Skeletal muscle cell (primary cell): ENCODE results near the gene VPS13D.
"Not testable (repeated sequence)": the region's sequence is repeated elsewhere in the genome, so short reads cannot be mapped to it uniquely, and the experiment has no call there.

Experiments used
- DNase-seq: peaks from one replicate; pipeline ENCODE4 v3.0.0-alpha.2; 2010; ENCODE audit warnings: low read depth
- H3K4me3 ChIP-seq: 2 replicates; pipeline ENCODE4 v1.5.1; 2011; ENCODE audit warnings: low read depth, mild to moderate bottlenecking, control low read depth, low read length, moderate library complexity

Gene VPS13D

GRCh38 chr1:12453400-12454343 lies 223.8 kb downstream of the VPS13D start:
- no peak for DNase-seq
- no peak overlapping the region for H3K4me3 ChIP-seq

DNA sequence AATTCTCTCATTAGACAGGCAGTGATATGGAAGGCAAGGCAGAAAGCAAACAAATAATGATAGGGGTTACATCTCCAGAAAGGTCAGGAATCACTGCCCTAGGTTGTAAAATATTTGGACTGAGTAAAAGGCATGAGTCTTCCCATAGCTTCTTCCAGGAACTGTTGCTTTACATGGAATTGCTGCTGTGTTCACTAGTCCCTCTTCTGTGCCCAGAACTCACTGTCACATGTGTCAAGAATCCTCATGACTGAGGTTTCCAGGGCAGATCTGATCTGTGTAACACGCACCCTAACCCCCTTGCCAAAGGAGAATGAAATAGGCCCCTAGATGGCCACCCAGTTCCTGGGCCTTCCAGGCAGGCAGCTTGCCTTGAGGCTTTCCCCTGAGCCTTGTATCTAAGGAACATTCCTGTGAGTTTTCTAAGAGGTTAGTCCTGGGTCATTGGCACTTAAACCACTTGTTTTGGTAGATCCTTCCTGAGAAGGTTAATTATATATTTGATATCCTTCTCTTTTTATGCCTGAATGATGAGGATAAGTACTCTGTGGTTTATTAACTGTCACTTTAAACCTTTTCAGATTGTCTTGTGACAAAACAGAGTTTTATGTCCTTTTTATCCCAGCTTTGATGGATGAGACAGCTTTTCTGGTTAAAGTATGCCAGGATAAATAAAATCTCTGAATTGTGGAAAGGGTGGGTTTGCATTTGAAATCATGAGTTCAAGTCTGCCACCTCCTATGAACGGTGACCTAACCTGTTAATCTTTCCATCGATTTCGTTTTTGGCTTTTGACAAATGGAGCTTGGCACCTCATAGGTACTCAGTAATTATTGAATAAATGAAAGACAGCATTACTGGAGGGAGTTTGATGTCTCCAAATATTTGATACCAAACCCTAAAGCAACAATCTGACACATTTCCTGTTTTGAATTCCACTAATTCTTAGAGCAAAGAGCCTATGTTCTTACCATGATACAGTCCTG lies 224.9 kb downstream of the VPS13D start:
- no peak for DNase-seq
- H3K4me3 ChIP-seq: no peak overlapping the region

GRCh38 chr1:12456081-12456480 lies 226.3 kb downstream of the VPS13D start:
- DNase-seq, H3K4me3 ChIP-seq: not testable (repeated sequence)

GRCh38 chr1:12456979-12457378 lies 227.1 kb downstream of the VPS13D start:
- DNase-seq: no peak
- no peak overlapping the region for H3K4me3 ChIP-seq

DNA sequence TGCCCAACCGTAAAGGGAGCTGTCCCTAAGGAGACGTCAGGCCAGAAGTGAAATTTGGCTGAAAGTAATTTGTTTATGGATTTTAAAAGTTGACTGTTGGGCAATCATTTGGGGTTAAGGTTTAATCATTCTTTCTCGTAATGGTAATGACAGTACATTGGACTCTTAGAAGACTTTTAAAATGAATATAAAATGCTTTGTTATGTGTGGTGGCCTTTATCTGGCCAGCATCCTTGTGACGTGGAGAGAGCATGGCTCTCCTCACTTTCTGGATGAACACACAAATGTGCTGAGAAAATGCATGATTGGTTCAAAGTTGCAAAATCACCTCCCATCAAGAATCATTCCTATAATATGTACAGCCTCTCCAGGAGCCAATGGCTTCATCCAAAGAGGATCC lies 227.9 kb downstream of the VPS13D start:
- no peak overlapping the region for H3K4me3 ChIP-seq
- DNase-seq: no peak

DNA sequence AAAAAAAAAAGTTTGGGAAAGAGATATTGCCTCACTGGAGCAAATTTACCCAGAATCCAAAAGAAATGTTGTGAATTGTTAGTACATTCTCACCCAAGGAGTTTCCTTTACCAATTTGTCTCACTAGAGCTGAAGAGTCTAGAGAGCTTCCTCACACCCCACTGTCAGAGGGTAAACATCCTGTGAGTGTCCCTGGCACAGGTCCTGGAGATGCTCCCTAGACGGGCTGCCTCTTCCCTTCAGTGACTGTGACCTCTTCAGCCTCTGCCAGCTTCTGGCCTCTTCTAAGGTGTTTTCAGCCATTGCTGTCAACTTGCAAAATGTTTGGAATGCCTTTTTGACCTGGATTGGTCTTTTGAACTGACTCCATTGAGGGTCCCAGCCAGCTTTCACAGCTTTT lies 228.7 kb downstream of the VPS13D start:
- H3K4me3 ChIP-seq: no peak overlapping the region
- no peak for DNase-seq

GRCh38 chr1:12460121-12460520 lies 230.3 kb downstream of the VPS13D start:
- no peak overlapping the region for H3K4me3 ChIP-seq
- no peak for DNase-seq

- DNase-seq: no peak
Observed at GRCh38 chr1:12460911-12461621, 231.2 kb downstream of the VPS13D start.

GRCh38 chr1:12461754-12462153 lies 231.9 kb downstream of the VPS13D start:
- no peak overlapping the region for H3K4me3 ChIP-seq
- no peak for DNase-seq

More at GRCh38 chr1:12460911-12461621, 231.2 kb downstream of the VPS13D start:
- H3K4me3 ChIP-seq: no peak overlapping the region

GRCh38 chr1:12462586-12462985 lies 232.8 kb downstream of the VPS13D start:
- H3K4me3 ChIP-seq: no peak overlapping the region
- no peak for DNase-seq

DNA sequence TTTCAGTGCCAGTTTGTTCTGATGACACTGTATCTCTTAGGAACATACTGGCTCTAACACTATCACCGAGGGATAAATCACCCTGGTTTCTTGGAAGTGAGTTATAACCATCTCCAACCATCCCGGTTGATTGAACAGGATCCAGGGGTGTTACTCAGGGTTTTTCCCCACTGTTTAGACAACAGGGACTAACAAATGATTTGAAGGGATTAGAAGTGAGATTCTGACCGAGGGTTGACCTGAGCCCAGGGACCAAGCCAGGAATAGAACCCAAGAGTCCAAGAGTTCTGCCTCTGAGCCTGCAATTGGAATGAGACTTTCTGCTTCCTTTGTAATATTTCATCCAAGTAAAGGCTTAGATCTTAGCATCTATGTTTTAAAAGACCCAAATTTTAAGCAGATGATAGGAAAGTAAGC lies 234.2 kb downstream of the VPS13D start:
- no peak for DNase-seq
- H3K4me3 ChIP-seq: no peak overlapping the region

GRCh38 chr1:12464598-12465056 lies 234.8 kb downstream of the VPS13D start:
- no peak overlapping the region for H3K4me3 ChIP-seq
- DNase-seq: peak; percentile 89

- no peak for DNase-seq
- no peak overlapping the region for H3K4me3 ChIP-seq
Observed at GRCh38 chr1:12465126-12465525, 235.3 kb downstream of the VPS13D start.

DNA sequence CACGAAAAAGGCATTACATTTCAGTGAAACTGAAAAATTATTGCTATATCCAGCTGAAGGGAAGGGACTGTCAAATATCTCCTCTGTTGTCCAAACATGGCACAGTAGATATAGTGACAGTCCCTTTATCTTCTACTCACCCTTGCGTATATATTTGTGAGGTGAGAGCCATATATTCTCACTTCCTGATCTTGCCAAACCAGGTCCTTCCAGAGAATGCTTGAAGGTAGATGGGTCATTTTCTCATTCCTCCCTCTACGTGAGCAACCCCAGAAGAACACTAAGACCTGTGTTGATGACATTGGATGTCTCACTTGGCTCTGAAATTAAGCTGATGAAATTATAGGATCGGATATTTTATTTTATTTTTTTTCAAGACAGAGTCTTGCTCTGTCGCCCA lies 237.0 kb downstream of the VPS13D start:
- no peak overlapping the region for H3K4me3 ChIP-seq
- DNase-seq: no peak

DNA sequence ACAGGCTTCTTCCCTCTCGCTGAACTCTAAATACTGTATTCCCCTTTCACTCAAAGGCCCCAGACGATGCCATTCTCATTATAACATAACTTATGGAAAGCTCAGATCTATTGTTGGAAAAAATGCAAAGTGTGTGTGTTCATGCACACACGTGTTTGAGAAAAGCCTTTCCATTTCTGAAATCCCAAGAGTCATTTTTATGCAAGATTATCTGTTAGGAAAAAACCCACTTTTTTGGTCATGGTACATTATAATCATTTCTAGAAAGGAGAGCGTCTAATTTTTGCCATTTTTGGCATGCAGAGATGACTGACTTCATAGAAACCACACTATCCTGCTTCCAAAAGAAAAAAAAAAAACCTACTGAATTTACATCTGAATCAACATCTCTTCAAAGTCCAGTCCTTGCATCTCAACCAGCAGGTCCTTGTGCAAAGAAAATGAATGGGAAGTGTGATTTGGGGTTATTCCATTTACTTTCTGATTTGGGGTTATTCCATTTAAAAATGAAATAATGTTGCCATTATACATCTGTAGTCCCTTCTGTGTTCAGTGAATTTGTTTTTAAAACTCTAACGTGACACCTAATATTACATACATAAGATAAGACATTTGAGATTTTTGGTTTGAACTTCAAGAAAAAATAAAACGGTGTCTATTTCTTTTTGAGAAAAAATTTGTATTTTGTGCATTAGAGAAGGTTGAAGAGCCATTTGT lies 237.9 kb downstream of the VPS13D start:
- H3K4me3 ChIP-seq: no peak overlapping the region
- DNase-seq: no peak

DNA sequence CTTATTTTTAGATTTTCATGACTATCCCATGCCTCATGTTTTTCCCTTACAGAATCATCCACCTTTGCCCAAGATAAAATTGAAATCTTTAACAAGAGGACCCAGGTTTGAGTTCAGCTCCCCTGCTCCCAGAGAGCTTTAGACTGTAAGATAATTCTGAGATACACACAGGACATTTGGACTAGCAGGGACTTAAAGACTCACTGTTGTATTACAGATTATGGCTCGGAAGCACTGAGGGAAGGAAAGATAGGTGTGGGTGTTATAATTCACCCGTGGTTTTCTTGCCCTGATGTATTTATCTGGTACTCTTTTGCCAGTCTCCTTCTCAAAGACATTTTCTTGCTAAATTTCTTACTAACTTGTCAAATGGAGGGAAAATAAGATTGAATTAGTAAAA lies 238.5 kb downstream of the VPS13D start:
- DNase-seq: no peak
- no peak overlapping the region for H3K4me3 ChIP-seq

DNA sequence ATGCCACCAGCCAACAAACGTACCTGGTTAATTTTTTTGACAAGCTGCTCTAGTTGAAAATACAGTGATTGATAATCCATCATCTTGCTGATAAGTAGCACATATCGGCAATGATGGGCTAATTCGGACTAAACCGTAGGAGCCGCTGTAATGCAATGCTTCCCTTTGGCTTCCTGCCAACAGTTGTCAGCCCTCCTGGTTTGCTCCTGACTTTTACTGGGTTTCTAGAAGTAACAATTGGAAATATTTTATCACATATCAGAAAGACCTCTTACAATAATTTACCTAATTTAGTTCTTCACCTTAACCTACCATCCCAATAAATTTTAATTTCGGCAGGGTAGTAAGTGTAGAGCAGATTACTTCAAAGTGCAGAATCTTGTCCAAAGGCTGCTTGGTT lies 239.7 kb downstream of the VPS13D start:
- no peak for DNase-seq
- H3K4me3 ChIP-seq: no peak overlapping the region

GRCh38 chr1:12469990-12470389 lies 240.2 kb downstream of the VPS13D start:
- DNase-seq: no peak
- no peak overlapping the region for H3K4me3 ChIP-seq

DNA sequence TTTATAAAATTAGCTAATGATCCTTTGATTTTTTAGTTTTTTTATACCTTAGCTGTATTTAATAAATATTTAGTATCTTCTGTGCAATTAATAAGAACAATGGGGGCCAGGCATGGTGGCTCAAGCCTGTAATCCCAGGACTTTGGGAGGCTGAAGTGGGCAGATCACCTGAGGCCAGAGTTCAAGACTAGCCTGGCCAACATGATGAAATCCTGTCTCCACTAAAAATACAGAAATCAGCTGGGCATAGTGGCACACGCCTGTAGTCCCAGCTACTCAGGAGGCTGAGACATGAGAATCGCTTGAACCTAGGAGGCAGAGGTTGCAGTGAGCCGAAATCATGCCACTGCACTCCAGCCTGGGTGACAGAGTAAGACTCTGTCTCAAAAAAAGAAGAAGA lies 241.1 kb downstream of the VPS13D start:
- not testable (repeated sequence) for DNase-seq, H3K4me3 ChIP-seq
